GM12892 (cell line): ENCODE data around the gene PLAC8L1.

ENCODE experiments used
- DNase-seq: peaks from one replicate; pipeline ENCODE4 v3.0.0; 2011; ENCODE audit not compliant: insufficient read length
- FAIRE-seq: peaks from 2 replicates; lab custom pipeline; 2011; peaks lifted over from hg19 to GRCh38; lab: Jason Lieb, UNC
- POLR2A ChIP-seq: IDR thresholded peaks from 2 replicates; pipeline ENCODE4 v1.6.1; 2011; ENCODE audit warnings: low read depth, low read length, control low read depth
- POLR2AphosphoS5 ChIP-seq: IDR thresholded peaks from 2 replicates; pipeline ENCODE4 v1.6.1; 2011; ENCODE audit warnings: low read depth, low read length, control low read depth
- TAF1 ChIP-seq: IDR thresholded peaks from 2 replicates; pipeline ENCODE4 v1.6.1; 2011; ENCODE audit warnings: low read depth, mild to moderate bottlenecking, control low read depth, low read length, borderline replicate concordance

Gene PLAC8L1

GRCh38 chr5:146079695-146080373 is 25.5 kb downstream of the PLAC8L1 start:
- TF ChIP-seq POLR2A (no peak), POLR2AphosphoS5 (no peak), TAF1 (no peak)
- no peak for DNase-seq
- peak; percentile 71 for FAIRE-seq

- FAIRE-seq (no peak), DNase-seq (no peak)
- TF ChIP-seq TAF1 = no peak
- no peak for TF ChIP-seq POLR2A
- TF ChIP-seq POLR2AphosphoS5 = no peak
These were observed 26.8 kb downstream of the PLAC8L1 start for GRCh38 chr5:146078566-146078965.

DNA sequence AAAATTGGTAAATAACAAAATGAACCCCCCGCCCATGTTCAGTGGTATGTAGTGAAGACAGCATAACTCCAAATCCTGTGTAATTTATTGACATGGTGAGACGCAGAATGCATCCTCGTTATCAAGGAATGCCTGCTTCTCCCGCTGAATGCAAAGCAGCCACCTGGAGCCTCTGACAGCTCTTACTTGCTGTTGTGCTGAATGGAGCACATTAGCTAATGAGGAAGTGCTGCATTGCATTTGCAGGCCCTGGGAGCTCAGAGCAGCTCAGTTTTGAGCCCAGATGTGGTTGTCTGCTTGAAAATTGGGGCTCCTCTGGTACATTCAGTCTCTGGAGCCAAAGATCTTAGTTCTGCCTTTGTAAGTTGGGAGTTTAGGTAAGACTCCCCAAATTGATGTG is 28.9 kb downstream of the PLAC8L1 start:
- DNase-seq (no peak), FAIRE-seq (no peak)
- TF ChIP-seq TAF1 (no peak), POLR2A (no peak), POLR2AphosphoS5 (no peak)

- no peak for TF ChIP-seq TAF1
- TF ChIP-seq POLR2A = no peak
- no peak for TF ChIP-seq POLR2AphosphoS5
- DNase-seq (no peak), FAIRE-seq (no peak)
These were observed 29.3 kb downstream of the PLAC8L1 start for GRCh38 chr5:146076028-146076427.

GRCh38 chr5:146073239-146073900 is 32.0 kb downstream of the PLAC8L1 start:
- no peak for DNase-seq
- no peak for FAIRE-seq
- TF ChIP-seq POLR2AphosphoS5 = no peak

DNA sequence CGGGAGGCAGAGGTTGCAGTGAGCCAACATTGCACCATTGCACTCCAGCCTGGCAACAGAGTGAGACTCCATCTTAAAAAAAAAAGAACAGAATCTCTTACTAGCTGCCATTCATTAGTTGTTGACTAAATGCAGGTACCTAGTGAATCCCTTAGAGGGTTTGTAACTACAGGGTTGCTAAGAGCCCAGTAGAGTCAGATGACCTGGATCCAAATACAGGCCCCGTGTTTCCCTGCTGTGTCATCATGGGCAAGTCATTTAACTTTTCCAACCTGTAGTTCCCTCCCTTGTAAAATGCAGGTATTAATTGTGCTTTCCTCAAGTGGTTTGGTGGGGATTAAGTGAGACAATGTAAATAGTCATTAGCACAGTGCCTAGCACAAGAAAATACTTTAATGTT is 32.8 kb downstream of the PLAC8L1 start:
- no peak for FAIRE-seq
- TF ChIP-seq POLR2A (no peak), POLR2AphosphoS5 (no peak)
- DNase-seq = no peak

DNA sequence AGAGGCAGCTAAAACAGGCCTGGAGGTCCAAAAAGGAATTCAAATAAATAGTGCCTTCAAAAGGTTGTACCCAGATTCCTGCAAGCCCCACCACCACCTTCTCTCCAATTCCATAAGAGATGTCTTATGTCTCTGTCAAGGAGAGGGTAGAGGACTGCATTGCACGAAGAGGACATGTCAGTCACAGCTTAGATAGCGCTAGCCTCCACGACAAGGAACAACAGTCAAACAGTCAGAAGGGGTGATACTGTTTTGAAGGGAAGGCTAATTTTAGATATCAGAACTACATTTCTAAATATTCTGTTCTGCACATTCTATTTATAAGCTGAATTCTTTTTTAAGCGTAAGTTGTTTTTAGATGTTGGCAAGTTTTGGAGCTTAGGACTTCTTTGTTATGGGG is 34.2 kb downstream of the PLAC8L1 start:
- TF ChIP-seq POLR2AphosphoS5 (no peak), TAF1 (no peak), POLR2A (no peak)
- FAIRE-seq = no peak

DNA sequence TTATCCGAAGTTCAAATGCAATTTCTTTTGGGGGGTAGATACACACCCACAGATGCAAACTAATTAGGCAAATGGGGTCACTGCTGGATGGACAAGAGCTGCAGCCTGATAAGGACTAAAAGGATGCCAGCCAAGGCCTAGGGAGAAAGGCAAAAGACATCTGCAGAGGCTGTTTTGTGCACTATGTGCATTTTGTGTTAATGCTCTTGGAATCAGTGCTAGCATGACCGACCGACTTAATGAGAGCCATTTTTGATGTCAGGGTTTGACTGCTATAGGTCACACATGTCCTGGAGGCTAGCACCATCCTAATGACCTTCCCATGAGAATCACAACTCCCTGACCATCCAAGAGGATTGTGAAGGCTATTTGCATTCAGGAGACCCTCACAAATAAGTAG is 34.6 kb downstream of the PLAC8L1 start:
- TF ChIP-seq TAF1 = no peak
- TF ChIP-seq POLR2A = no peak
- TF ChIP-seq POLR2AphosphoS5 = no peak
- no peak for FAIRE-seq
- no peak for DNase-seq

More for the DNA sequence above, 34.2 kb downstream of the PLAC8L1 start:
- no peak for DNase-seq

GRCh38 chr5:146069780-146070099 is 35.6 kb downstream of the PLAC8L1 start:
- DNase-seq = no peak
- FAIRE-seq = no peak
- TF ChIP-seq POLR2A = no peak
- no peak for TF ChIP-seq TAF1
- TF ChIP-seq POLR2AphosphoS5 = no peak

DNA sequence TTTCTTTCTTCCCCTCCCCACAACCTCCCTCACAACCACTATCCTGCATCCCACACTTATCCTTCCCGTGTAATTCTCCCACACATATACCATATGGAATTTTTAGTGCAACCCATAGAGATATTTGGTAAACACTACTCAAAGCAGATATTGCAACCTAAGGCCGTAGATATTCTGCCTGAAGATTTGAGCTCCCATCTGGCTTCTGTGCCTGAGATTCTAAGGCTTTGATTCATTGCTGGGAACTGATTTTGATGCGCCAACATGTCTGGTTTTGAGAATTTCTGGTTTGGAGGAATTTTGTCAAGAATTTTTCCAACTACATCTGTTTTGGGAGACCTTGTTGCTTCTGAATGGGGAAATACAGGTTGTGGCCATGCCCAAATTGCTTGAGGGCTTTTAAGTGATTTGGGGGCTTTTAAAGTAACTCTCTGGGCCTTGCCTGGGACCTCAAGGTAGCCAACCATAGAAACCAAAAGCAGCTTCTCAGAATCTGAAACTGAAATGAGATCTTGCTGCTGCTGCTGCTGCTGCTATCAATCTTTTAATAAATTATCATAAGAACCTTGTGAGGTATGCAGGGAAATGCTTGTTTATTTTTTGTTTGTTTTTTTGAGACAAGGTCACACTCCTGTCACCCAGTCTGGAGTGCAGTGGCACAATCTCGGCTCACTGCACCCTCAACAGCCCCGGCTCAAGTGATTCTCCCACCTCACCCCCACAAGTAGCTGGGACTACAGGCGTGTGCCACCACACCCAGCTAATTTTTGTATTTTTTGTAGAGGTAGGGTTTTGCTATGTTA is 36.2 kb downstream of the PLAC8L1 start:
- no peak for DNase-seq
- TF ChIP-seq POLR2A = no peak
- TF ChIP-seq TAF1 = no peak
- TF ChIP-seq POLR2AphosphoS5 = no peak
- no peak for FAIRE-seq

DNA sequence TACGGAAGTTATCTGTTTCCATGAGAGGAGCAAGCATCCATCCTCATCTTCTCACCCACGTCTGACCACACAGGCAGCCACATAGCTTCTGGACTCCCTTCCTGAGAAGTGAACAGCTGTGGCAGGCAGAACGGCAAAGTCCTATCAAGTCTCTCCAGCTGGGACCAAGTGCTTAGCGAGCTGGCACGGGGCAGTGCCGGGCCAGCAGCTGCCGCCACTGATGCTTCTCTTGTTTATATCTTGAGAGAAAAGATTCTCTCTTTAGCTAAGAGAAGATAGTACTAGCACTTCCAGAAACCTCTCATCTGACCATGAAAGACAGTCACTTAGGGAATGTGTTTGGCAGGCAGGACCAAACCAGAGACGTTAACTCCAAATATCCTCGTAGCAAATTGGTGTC is 37.2 kb downstream of the PLAC8L1 start:
- no peak for FAIRE-seq
- TF ChIP-seq POLR2A (no peak), TAF1 (no peak), POLR2AphosphoS5 (no peak)

More for the DNA sequence above, 37.2 kb downstream of the PLAC8L1 start:
- no peak for DNase-seq
